Left ventricle myocardium inferior (tissue), 1 donor: ENCODE data around the gene SELENOM. TPM values are rescaled to one million over a fixed set of nuclear protein-coding genes. Genes with fewer than 3 reads are reported as not detected.

Source experiments
- DNase-seq: peaks from one replicate; pipeline ENCODE4 v3.0.0-alpha.2; 2020
- H3K27ac ChIP-seq: fragments of 200-600 bp; replicated peaks from 2 replicates; pipeline ENCODE4 v1.8.0; 2021
- H3K27me3 ChIP-seq: fragments of 200-600 bp; 2 replicates; pipeline ENCODE4 v1.8.0; 2021; ENCODE audit warnings: low read depth
- H3K36me3 ChIP-seq: fragments of 200-600 bp; 2 replicates; pipeline ENCODE4 v1.8.0; 2021
- H3K4me1 ChIP-seq: fragments of 200-600 bp; 2 replicates; pipeline ENCODE4 v1.8.0; 2021
- H3K4me3 ChIP-seq: fragments of 200-600 bp; 2 replicates; pipeline ENCODE4 v1.8.0; 2021; ENCODE audit warnings: mild to moderate bottlenecking, moderate library complexity
- H3K9me3 ChIP-seq: fragments of 200-600 bp; replicated peaks from 2 replicates; pipeline ENCODE4 v1.8.0; 2021
- intact Hi-C: fragments of 100-400 bp; cut with micrococcal nuclease; formaldehyde crosslinking; loops from one replicate; pipeline ENCODE4 v1.11.0; 2022
- total RNA-seq: library from RNA; stranded (reverse); fragmentation: NEBNext Ultra II Directional; extraction: Animal tissue kit (Norgen Biotek cat#: 25700); gene quantifications from one replicate; pipeline ENCODE4 v1.2.1, GENCODE V29; 2021
- TF ChIP-seq, protein P1 (sequence below): fragments of 200-600 bp; IDR thresholded peaks from 2 replicates; pipeline ENCODE4 v1.8.0; 2021; ENCODE audit warnings: antibody characterized with exemption, mild to moderate bottlenecking, borderline replicate concordance
- donor health status: DM: no; HTN: yes; CAD: no; lungs with severe emphysema.

SELENOM gene
- total RNA-seq, 1 donor from 2014 or later = 51.5 TPM

DNA sequence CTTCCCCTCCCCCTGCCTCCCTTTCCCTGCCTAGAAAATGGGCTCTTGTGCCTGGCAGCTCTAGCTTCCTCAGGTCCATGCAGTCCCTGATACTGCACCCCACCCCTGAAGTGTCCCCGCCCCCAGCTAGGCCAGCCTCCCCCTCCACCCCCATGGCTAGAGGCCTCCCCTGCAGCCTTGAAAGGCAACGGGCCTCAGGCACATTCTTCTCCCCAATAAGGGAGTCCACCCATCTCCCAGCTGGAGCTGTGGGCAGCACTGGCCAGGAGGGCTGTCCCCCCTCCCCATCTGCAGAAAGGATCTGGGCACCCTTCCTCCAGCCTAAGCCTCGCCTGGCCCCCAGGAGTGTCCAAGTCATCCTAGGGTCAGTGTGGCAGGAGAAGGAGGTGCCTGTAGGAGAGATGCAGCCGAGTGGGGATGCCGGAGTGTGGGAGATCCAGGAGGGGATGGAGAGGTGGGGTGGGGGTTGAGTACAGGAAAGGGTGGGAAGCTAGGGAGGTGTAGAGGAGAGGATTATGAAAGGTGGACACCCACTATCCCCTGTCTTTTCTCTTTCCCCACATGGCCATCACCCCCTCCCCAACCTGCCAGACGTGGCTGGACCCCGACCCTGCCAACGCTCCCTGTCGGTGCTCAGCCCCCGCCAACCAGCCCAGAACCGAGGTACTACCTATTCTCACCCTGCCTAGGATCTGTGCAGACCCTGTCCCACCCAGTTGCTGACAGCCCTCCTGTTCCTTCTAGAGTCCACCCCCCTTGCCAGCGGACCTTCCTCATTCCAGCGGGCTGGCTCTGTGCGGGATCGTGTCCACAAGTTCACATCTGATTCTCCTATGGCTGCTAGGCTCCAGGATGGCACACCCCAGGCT, 16.9 kb downstream of the SELENOM start:
- intact Hi-C loops = no loop called here
- H3K27me3 ChIP-seq = no peaks in the 10 kb centered on the region

DNA sequence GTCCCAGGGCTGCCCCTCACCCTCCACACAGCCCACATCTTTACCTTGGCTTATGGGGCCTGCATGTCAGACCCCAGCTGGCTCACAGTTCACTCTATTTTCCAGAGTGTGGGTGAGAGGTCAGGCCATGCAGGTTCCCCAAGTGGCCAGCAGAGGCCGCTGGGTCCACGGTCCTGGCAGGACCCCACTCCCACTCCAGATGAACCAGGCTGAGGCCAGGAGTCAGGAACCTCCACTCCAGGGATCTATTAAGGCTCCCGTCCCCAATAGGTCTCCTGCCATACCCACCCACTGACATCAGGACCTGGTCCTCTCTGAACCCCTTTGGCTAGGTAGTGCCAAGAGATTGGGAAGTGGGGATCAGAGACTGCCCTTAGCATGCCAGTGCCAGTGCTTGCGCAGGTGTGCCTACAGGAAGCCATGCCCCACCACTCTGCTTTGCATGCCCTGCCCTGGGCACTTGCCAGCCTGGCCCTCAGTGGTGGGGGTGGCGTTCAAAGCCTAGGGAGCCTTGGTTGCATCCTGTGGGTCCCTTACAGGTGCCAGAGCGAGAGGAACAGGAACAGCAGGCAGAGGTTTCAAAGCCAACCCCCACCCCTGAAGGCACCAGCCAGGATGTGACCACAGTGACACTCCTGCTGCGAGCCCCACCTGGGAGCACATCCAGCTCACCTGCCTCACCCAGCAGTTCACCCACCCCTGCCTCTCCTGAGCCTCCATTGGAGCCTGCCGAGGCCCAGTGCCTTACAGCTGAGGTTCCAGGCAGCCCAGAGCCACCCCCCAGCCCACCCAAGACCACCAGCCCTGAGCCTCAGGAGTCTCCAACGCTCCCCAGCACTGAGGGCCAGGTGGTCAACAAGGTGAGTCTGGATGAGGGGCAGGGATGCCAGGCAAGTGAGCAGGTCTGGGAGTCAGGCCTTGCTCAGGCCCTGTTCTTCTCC, 17.9 kb downstream of the SELENOM start:
- peak overlapping the region; percentile 59 for H3K27ac ChIP-seq
- no peaks in the 10 kb centered on the region for H3K27me3 ChIP-seq
- TF ChIP-seq, protein P1, sequence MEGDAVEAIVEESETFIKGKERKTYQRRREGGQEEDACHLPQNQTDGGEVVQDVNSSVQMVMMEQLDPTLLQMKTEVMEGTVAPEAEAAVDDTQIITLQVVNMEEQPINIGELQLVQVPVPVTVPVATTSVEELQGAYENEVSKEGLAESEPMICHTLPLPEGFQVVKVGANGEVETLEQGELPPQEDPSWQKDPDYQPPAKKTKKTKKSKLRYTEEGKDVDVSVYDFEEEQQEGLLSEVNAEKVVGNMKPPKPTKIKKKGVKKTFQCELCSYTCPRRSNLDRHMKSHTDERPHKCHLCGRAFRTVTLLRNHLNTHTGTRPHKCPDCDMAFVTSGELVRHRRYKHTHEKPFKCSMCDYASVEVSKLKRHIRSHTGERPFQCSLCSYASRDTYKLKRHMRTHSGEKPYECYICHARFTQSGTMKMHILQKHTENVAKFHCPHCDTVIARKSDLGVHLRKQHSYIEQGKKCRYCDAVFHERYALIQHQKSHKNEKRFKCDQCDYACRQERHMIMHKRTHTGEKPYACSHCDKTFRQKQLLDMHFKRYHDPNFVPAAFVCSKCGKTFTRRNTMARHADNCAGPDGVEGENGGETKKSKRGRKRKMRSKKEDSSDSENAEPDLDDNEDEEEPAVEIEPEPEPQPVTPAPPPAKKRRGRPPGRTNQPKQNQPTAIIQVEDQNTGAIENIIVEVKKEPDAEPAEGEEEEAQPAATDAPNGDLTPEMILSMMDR = peak; percentile 90
- peaks cover 84% of the 10 kb centered on the region for H3K4me1 ChIP-seq
- intact Hi-C loops = loop anchor here (5.0 kb wide), 1 partner anchor 142 kb away; no protein-coding TSS in a partner anchor
- H3K9me3 ChIP-seq = no peaks in the 10 kb centered on the region
- DNase-seq = no peak
- H3K36me3 ChIP-seq = peaks cover 73% of the 10 kb centered on the region
- H3K4me3 ChIP-seq = no peak overlapping the region

More for the DNA sequence above, 16.9 kb downstream of the SELENOM start:
- H3K36me3 ChIP-seq = peaks cover 82% of the 10 kb centered on the region
- TF ChIP-seq, protein P1 = no peak
- H3K4me3 ChIP-seq = no peak overlapping the region
- no peak for DNase-seq
- peak overlapping the region; percentile 59 for H3K27ac ChIP-seq
- H3K9me3 ChIP-seq = no peaks in the 10 kb centered on the region
- peaks cover 85% of the 10 kb centered on the region for H3K4me1 ChIP-seq

DNA sequence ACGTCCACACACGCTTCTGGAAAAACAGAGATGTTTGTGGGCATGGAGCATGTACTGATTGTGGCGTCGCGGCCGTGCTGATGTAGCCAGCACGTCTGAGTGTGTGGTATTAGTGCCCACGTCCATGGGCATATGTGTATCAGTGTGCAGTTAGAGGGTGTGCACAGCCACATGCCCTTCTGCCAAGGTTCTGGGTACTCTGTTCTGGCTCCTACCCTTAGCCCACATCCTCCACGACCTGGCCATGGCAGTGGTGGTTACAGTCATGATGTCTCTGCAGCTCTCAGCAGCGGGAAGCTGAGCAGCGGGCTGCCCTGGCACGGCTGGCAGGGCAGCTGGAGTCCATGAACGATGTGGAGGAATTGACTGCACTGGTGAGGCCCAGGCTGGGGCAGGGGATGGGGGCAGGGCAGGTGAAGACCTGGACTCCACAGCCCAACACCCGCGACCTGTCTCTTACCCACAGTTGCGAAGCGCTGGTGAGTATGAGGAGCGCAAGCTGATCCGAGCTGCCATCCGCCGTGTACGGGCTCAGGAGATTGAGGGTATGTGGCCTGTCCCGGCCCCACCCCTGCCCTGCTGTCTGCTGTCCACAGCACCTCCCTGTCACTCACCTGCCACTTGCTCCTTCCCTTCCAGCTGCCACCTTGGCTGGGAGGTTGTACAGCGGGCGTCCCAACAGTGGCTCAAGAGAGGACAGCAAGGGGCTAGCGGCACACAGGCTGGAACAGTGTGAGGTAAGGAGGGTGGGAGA, 19.0 kb downstream of the SELENOM start:
- TF ChIP-seq, protein P1 = no peak
- Histone ChIP-seq H3K27ac (peak overlapping the region; percentile 59), H3K4me1 (peaks cover 88% of the 10 kb centered on the region), H3K9me3 (no peaks in the 10 kb centered on the region), H3K27me3 (no peaks in the 10 kb centered on the region), H3K4me3 (no peak overlapping the region), H3K36me3 (peaks cover 73% of the 10 kb centered on the region)
- DNase-seq = no peak
- intact Hi-C loops = loop anchor here (5.0 kb wide), 1 partner anchor 141 kb away; no protein-coding TSS in a partner anchor

DNA sequence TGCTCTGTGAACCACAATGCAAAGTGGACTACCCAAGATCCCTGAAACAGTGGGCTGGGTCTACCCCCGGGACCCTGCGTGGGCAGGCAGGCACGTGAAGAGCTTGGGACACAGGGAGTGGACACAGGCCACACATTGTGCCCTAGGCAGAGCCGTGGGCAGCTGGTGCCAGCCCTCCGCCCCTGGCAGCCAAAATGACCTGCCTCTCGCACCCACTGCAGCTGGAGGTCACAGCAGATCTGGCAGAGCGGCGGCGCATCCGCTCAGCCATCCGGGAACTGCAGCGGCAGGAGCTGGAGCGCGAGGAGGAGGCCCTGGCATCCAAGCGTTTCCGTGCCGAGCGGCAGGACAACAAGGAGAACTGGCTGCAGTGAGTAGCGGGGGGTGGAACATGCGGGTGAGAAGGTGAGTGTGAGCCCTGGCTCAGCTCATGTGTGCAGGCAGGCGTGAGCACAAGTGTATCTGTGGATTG, 19.6 kb downstream of the SELENOM start:
- peaks cover 88% of the 10 kb centered on the region for H3K4me1 ChIP-seq
- DNase-seq = no peak
- intact Hi-C loops = loop anchor here (5.0 kb wide), 1 partner anchor 140 kb away; no protein-coding TSS in a partner anchor
- peaks cover 67% of the 10 kb centered on the region for H3K36me3 ChIP-seq
- H3K27me3 ChIP-seq = no peaks in the 10 kb centered on the region
- TF ChIP-seq, protein P1 = no peak
- no peak overlapping the region for H3K4me3 ChIP-seq
- H3K9me3 ChIP-seq = no peaks in the 10 kb centered on the region
- H3K27ac ChIP-seq = peak overlapping the region; percentile 95
